Stimulated activated CD4-positive, alpha-beta T cell treated with anti-CD3 and anti-CD28 coated beads, TNF-alpha, amount 100 ng/mL, for 48 hours (primary cell): ENCODE data around the gene PARD3B.

Source experiments
- DNase-seq, 3 donors: peaks; one replicate each; pipeline ENCODE4 v3.0.0-alpha.2; 2020; ENCODE audit warnings: low read depth in 3 of 3

Gene PARD3B

DNA sequence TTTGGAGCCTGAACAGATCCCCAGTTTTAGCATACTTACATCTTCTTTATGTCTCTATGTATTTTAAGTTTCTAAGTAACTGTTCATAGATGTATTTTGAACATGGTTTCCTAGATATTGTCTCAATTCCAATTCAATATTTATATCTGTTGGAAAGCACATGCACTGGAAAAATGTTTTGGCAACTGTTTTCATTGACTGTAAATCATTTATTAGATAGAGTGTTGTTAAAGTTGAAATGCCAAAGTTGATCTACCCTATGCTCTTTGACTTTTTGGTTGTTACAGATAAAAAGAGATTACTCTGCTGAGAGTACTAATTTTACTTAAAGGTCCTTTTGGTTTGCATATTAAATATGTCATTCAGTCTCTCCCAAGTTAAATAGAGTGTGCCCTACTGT, 792.0 kb downstream of the PARD3B start:
- no peak for DNase-seq

DNA sequence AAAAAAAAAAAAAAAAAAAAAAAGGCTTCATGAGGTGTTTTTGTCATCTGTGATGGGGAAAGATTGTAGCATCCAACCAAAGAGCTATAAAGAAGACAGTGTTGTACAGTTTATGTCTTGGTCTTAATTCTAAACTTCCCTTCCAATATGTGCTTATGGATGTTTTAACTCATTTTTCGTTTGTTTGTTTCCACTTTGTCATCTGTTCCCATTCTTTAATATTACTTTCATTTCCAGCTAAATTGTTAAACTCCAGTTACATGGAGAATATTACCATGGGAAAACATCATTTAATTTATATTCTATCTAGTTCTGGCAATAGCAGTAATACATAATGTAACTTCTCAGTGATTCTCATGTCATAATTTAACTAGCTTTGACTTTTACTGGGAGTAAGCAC, 792.9 kb downstream of the PARD3B start:
- DNase-seq = no peak

GRCh38 chr2:205343103-205343502, 797.8 kb downstream of the PARD3B start:
- no peak for DNase-seq

- no peak for DNase-seq
These were observed 801.4 kb downstream of the PARD3B start for GRCh38 chr2:205346649-205347048.

GRCh38 chr2:205347899-205348298, 802.6 kb downstream of the PARD3B start:
- DNase-seq = no peak

DNA sequence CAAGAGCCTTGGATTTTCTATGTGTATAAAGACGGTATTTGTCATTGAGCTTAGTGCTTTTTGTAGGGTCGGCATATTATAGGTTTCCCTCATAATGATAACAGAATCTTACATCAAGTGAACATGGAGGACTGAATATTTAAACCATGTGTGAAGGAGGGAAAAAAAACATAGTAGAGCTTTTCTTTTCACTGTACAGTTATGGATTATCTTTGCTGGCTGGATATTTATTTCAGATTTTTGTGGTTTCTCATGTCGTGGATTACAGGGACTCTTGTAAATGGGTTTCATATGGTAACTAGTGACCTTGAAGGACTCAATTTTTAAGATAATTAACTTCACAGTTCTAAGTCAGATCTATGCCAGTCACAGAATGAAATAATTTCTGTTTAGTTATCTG, 806.8 kb downstream of the PARD3B start:
- DNase-seq = no peak

DNA sequence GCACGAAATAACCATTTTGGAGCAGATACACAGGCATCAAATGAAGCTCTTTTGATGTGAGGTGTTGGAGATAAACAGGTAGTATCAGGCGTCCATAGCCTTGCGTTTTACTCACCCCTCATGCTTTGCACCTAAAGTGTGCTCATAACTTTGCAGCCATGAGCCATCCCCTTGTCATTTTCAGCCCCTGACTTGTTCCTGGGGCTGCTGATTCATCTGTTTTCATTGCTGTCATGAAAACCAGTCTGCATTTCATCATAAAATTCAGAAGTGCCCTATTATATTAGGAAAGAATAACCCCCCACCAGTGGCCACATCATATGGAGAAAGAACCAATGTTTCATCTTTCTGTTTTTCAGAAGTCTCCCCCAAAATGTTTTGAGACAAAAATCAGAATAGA, 807.3 kb downstream of the PARD3B start:
- no peak for DNase-seq

DNA sequence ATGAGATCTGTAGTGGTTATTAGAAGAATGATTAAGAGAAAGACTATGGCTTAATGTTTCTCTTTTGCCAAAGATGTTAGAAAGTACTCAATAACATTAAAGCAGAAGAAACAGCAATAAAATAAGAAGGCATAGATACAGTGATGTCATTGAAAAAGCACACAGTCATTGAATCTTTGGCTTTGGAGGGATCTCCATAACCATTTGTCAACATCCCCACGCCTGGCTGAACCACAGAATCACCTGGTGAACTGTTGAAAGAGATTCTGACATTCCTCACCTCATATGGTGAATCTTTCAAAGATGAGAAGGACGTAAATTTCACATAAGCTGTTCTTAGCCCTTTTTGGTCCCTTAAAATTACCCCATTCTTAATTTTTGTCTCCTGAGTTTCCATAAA, 812.5 kb downstream of the PARD3B start:
- DNase-seq = no peak

- no peak for DNase-seq
These were observed 813.1 kb downstream of the PARD3B start for GRCh38 chr2:205358351-205358815.

DNA sequence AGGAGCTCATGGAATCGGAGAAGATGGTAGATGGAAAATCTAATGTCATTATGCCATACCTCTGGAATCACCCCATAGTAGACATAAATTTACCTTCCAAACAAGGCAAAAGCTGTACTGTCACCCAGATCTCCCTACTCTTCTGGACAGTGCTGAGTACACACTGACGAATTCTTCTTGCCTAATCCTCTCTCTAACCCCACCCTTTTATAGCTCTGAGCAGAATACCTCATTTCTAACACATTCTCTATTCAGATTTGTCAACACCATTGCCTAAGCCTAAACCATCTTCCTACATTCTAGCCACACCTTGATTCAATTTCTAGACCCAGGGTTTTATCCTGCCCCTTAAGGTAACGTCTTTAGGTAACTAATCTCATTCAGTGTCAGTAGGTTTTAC, 816.0 kb downstream of the PARD3B start:
- DNase-seq = no peak

- no peak for DNase-seq
These were observed 816.7 kb downstream of the PARD3B start for GRCh38 chr2:205361970-205362369.

DNA sequence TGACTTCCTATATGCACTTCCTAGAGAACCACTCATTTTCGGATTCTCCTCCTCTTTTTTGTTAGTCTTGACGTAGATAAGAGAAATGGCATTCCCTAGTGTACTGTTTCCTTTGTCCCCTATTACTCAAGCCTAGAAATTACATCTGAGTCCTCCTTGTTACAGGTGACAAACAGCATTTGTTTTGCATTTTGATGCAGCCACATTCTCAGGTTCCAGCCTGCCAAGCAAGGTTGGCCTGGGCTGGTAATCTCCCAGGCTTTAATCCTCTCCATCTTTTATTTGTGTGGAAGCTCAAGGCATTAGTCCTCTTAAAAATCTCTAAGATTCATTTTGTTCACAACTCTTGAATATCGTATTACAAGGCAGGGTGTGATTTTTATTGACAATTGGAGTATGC, 819.0 kb downstream of the PARD3B start:
- no peak for DNase-seq

DNA sequence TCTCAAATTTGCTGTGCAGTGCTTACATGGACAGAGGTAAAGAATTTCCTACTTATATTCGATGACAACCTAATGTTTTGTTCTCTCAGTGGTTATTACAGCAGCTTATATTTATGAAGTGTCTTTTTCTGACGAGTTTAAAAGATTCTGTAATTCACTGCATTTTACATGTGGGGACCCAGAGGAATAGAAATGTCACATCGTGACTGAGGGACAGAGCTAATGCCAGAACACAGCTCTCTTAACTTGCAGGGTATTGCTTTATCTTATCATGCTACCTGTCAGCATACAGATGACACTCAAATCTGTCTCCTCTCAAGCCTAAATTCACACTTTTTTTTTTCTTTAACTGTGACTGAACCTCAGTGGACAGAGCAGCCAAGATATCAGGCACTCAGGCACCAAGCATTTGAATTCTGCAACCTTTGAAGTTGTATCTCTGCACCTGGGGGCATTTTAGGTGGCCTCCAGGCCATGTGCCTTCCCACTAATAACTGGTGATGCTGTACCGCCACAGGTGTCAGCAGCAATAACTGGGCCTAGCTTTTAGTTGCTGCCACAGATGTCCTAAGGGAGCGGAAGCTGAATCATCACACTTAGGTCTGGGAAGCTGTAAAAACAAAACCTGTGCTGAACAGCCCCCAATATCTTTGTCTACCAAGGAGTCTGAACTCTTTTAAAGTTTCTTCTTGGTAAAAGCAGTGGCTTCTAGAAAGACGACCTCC, 821.2 kb downstream of the PARD3B start:
- no peak for DNase-seq

GRCh38 chr2:205367331-205367935, 822.2 kb downstream of the PARD3B start:
- no peak for DNase-seq

- DNase-seq = no peak
These were observed 824.5 kb downstream of the PARD3B start for GRCh38 chr2:205369813-205370212.

- no peak for DNase-seq
These were observed 825.5 kb downstream of the PARD3B start for GRCh38 chr2:205370726-205371125.

DNA sequence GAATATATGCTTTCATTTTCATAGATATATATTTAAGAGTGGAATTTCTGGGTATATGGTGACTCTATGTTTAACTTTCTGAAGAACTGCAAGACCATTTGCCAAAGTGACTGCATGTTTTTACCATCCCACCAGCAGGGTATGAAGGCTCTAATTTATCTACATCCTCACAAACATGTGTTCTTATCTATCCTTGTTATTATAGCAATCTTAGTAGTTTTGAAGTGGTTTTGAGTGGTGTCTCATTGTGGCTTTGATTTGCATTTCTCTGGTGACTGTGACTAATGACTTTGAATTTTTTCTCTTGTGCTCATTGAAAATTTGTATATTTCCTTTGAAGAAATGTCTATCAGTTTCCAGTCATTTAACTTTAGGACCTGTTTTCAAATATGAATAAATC, 826.9 kb downstream of the PARD3B start:
- DNase-seq = no peak

GRCh38 chr2:205375461-205376448, 830.5 kb downstream of the PARD3B start:
- no peak for DNase-seq

DNA sequence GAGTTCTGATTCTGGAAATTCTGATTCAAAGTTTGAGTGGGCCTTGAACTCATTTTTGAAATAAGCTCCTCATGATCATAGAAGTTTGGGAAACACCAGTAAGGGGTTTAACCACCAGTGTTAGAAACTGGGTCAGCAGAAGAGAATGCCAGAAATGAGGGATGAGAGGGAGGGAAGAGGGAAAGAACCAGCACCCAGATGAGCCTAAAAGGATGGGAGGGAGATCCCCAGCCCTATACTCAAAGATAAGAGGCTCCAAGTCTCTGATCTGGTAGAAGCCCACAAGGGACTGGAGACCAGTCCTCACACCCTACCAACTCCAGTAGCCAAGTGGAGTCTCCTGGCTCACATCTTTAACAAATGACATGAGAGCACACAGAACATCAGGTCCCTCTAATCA, 832.0 kb downstream of the PARD3B start:
- no peak for DNase-seq

GRCh38 chr2:205383601-205384000, 838.3 kb downstream of the PARD3B start:
- DNase-seq = no peak

DNA sequence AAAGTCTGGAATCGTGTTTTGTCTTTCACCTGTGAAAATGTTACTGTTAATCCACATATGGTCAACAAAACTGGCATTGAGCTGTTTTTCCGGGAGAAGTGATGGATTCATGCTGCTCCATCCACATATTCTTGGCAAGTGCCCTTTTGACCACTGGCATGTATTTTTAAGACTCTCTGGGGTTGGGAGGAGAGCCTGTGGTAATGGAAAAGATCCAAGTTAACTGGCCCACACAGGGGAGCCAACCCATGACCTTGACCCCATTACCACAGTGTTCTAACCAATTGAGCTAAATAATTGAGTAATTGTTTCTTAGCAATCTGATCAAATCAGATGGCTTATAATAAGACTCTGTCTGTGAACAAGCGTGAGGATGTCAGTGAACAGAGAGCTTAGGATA, 840.8 kb downstream of the PARD3B start:
- DNase-seq = no peak

DNA sequence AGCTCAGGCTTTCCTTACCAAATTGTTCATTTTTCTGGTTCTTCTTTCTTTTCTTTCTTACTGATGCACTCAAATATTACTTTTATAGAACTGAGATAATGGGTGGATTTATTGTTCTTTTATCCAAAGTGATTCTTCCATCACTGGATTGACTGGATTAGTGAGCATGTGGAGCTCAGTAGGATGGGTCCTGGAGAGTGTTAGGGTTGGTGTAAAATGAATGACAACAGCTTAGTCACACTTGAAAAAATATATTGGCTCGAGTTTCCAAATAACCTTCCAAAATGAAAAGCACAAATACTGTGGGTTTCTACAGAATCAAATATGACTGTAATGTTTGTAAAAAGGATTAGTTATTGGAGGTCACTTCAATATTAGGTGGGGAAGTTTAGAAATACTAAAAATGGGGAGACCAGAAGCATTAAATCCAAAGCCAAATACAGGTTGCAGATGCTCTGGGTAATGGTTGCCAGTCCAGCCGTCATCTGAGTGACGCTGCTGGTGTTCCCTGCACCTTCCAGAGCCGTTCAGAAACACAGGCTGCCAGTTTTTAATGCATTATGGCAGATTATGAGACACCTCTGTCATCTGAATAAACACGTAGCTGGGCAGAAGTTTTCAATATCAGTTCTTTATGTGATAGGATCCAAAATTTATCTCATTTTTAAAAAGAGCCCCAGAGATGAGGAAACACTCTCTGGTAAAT, 842.2 kb downstream of the PARD3B start:
- DNase-seq = no peak
